ENCODE results near the gene PLXNA3.

PLXNA3 gene

GRCh38 chrX:154446430-154446829 lies 11.7 kb upstream of the PLXNA3 start:
- DNase-seq (ENCODE audit: low read depth): no peak
- no peak overlapping the region for H3K4me3 ChIP-seq (ENCODE audit: low read length)
- TF ChIP-seq, protein P1, sequence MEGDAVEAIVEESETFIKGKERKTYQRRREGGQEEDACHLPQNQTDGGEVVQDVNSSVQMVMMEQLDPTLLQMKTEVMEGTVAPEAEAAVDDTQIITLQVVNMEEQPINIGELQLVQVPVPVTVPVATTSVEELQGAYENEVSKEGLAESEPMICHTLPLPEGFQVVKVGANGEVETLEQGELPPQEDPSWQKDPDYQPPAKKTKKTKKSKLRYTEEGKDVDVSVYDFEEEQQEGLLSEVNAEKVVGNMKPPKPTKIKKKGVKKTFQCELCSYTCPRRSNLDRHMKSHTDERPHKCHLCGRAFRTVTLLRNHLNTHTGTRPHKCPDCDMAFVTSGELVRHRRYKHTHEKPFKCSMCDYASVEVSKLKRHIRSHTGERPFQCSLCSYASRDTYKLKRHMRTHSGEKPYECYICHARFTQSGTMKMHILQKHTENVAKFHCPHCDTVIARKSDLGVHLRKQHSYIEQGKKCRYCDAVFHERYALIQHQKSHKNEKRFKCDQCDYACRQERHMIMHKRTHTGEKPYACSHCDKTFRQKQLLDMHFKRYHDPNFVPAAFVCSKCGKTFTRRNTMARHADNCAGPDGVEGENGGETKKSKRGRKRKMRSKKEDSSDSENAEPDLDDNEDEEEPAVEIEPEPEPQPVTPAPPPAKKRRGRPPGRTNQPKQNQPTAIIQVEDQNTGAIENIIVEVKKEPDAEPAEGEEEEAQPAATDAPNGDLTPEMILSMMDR (IDR thresholded peaks at IDR 0.05; ENCODE audit: insufficient read depth, low read depth, low read length, missing control alignments): no peak

DNA sequence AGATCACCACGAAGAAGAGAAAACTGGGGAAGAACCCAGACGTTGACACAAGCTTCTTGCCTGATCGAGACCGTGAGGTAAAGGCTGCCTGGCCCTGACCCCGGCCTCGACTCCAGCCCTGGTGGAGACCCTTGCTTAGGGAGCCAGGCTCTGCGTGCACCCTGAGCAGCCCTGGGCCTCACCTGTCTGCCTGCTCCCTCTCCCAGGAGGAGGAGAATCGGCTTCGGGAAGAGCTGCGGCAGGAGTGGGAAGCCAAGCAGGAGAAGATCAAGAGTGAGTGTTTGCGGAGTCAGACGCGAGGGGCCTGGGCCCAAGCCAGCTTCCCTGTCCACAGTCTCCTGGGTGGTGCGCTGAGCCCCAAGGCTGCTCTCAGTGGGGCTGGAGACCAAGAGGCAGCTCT lies 9.6 kb upstream of the PLXNA3 start:
- TF ChIP-seq, protein P1 (IDR thresholded peaks at IDR 0.05; ENCODE audit: insufficient read depth, low read depth, low read length, missing control alignments): no peak
- no peak overlapping the region for H3K4me3 ChIP-seq (ENCODE audit: low read length)

GRCh38 chrX:154449618-154450017 lies 8.5 kb upstream of the PLXNA3 start:
- TF ChIP-seq, protein P1 (IDR thresholded peaks at IDR 0.05; ENCODE audit: insufficient read depth, low read depth, low read length, missing control alignments): no peak
- H3K4me3 ChIP-seq (ENCODE audit: low read length): no peak overlapping the region
- no peak for DNase-seq (ENCODE audit: low read depth)

More for the DNA sequence above, 9.6 kb upstream of the PLXNA3 start:
- no peak for DNase-seq (ENCODE audit: low read depth)

DNA sequence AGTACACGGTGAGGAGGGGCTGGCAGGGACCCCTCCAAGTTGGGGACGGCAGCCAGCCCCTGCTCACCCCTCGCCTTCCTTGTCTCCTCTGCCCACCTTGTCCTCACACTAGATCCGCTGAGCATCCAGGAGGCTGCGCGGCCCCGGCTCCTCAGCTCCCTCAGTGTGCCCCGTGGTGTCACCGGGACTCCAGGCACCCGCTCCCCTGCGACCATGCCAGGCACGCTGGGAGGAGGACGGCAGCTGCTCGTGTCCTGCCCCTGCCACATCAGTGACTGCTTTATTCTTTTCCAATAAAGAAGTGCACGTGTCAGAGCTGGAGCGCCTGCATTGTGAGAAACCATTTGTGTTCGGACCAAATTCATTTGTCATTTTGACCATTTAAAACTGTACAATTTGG lies 7.8 kb upstream of the PLXNA3 start:
- DNase-seq (ENCODE audit: low read depth): no peak
- TF ChIP-seq, protein P1 (IDR thresholded peaks at IDR 0.05; ENCODE audit: insufficient read depth, low read depth, low read length, missing control alignments): no peak
- H3K4me3 ChIP-seq (ENCODE audit: low read length): no peak overlapping the region

DNA sequence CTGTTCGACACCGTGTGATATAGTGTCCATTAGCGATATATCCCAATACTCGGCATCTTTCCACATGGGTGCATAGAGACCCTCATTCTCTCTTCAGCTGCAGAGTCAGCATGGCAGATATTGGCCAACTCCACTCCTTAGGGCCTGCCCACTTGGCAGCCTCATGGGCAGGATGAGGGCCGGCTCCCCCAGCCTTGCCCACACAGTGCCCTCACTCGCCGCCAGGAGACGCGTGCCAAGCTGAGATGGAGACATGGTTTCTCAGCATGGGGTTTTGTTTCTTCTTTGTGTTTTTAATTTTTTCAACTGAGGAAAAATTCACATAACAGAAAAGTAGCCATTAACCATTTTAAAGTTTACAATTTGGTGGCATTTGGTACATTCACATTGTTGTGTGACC lies 5.3 kb upstream of the PLXNA3 start:
- TF ChIP-seq, protein P1 (IDR thresholded peaks at IDR 0.05; ENCODE audit: insufficient read depth, low read depth, low read length, missing control alignments): no peak
- H3K4me3 ChIP-seq (ENCODE audit: low read length): no peak overlapping the region
- no peak for DNase-seq (ENCODE audit: low read depth)

DNA sequence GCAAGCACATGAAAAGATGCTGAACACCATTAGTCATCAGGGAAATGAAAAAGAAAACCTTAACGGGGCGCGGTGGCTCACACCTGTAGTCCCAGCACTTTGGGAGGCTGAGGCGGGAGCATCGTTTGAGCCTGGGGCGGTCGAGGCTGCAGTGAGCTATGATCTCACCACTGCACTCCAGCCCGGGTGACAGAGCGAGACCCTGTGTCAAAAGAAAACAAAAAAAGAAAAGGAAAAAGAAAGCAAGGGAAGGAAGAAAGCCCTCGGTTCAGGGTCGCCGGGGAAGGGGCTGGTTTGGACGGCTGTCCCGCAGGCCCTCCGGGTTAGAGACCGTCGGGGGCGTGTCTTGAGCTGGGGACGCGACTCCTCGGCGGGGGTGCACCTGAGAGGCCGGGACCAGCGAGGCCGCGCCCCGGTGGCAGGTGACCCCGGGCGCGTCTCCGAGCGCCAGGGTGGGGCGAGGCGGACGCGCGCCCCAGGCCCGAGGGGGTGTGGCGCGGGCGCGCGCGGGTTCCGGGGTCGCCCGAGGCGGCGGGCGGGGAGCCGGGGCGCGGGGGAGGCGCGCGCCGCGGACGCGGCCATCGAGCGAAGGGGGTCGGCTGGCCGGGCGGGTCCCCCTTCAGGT lies 478 bp upstream of the PLXNA3 start:
- peak overlapping the region; percentile 29 for H3K4me3 ChIP-seq (ENCODE audit: low read length)
- DNase-seq (ENCODE audit: low read depth): peak; percentile 72
- TF ChIP-seq, protein P1 (IDR thresholded peaks at IDR 0.05; ENCODE audit: insufficient read depth, low read depth, low read length, missing control alignments): no peak

All from epithelial cell of esophagus (primary cell).